Hepatocyte (in vitro differentiated cells): Measurements from ENCODE around the gene SLC19A1.

Experiments
- CTCF ChIP-seq: fragments of 200-600 bp; sonication (generic); IDR thresholded peaks from 2 replicates; pipeline ENCODE4 v1.5.1; 2016; ENCODE audit warnings: antibody characterized with exemption, mild to moderate bottlenecking; ENCODE audit not compliant: poor library complexity
- EZH2 ChIP-seq: fragments of 200-600 bp; sonication (generic); IDR thresholded peaks from 2 replicates; pipeline ENCODE4 v1.6.1; 2016; ENCODE audit warnings: antibody characterized with exemption, mild to moderate bottlenecking, borderline replicate concordance
- EZH2phosphoT487 ChIP-seq: fragments of 200-600 bp; sonication (generic); IDR thresholded peaks from one replicate; pipeline ENCODE4 v1.6.1; 2018; ENCODE audit warnings: antibody characterized with exemption, mild to moderate bottlenecking, low read depth, moderate library complexity; ENCODE audit not compliant: unreplicated experiment, severe bottlenecking

- no peak for TF ChIP-seq CTCF
- TF ChIP-seq EZH2phosphoT487, result no peak
- TF ChIP-seq EZH2, result no peak
Observed at GRCh38 chr21:45543710-45544448, 1.6 kb upstream of the SLC19A1 start.
